PC-3 (cell line): ENCODE results near the gene TBC1D9. TPM values are rescaled to one million over a fixed set of nuclear protein-coding genes. Genes with fewer than 3 reads are reported as not detected.

Source experiments
- ATAC-seq: fragments of 200-7000 bp; cut with Tn5 transposase; 2 replicates; pipeline ENCODE4 v1.9.1; 2020; ENCODE audit warnings: mild to moderate bottlenecking, moderate library complexity
- BruUV-seq: library from RNA; stranded (reverse); fragments of 400-500 nt; replicated peaks from 2 replicates; lab custom pipeline; 2021; lab: Mats Ljungman, UMichigan
- CTCF ChIA-PET: fragments of 300-600 bp; sonication (Branson Sonifier 250); formaldehyde crosslinking; loops from one replicate; lab custom pipeline; 2022; ENCODE audit warnings: antibody characterized with exemption; lab: Charles Lee
- POLR2A ChIA-PET: fragments of 300-600 bp; sonication (Branson Sonifier 250); formaldehyde crosslinking; loops from one replicate; lab custom pipeline; 2022; ENCODE audit warnings: antibody characterized with exemption; ENCODE audit not compliant: unreplicated experiment; lab: Charles Lee
- DNase-seq: peaks from one replicate; pipeline ENCODE4 v3.0.0-alpha.2; 2015
- H2AFZ ChIP-seq: fragments of 300-600 bp; sonication (generic); 2 replicates; pipeline ENCODE4 v1.6.0; 2016; ENCODE audit warnings: antibody characterized with exemption, low read length
- H3F3A ChIP-seq: fragments of 300-600 bp; sonication (generic); one replicate; pipeline ENCODE4 v1.6.0; 2017; ENCODE audit warnings: antibody characterized with exemption, low read length, control low read depth, mild to moderate bottlenecking; ENCODE audit not compliant: unreplicated experiment
- H3K27ac ChIP-seq: fragments of 300-600 bp; sonication (generic); 2 replicates; pipeline ENCODE4 v1.5.1; 2016; ENCODE audit warnings: mild to moderate bottlenecking, low read length
- H3K27me3 ChIP-seq: fragments of 300-600 bp; sonication (generic); 2 replicates; pipeline ENCODE4 v1.6.1; 2016; ENCODE audit warnings: low read length, mixed read lengths
- H3K36me3 ChIP-seq: fragments of 300-600 bp; sonication (generic); 2 replicates; pipeline ENCODE4 v1.6.1; 2016; ENCODE audit warnings: low read depth, mixed run types, low read length, mixed read lengths
- H3K4me1 ChIP-seq: fragments of 300-600 bp; sonication (generic); 2 replicates; pipeline ENCODE4 v1.5.1; 2016; ENCODE audit warnings: low read length; ENCODE audit not compliant: insufficient read depth
- H3K4me2 ChIP-seq: fragments of 300-600 bp; sonication (generic); 2 replicates; pipeline ENCODE4 v1.6.0; 2016; ENCODE audit warnings: low read length
- H3K4me3 ChIP-seq: fragments of 300-600 bp; sonication (generic); 2 replicates; pipeline ENCODE4 v1.5.1; 2016; ENCODE audit warnings: mild to moderate bottlenecking, low read length, mixed read lengths
- H3K79me2 ChIP-seq: fragments of 300-600 bp; sonication (generic); 2 replicates; pipeline ENCODE4 v1.6.1; 2017; ENCODE audit warnings: low read length, mixed read lengths
- H3K9ac ChIP-seq: fragments of 300-600 bp; sonication (generic); 2 replicates; pipeline ENCODE4 v1.6.0; 2016; ENCODE audit warnings: mild to moderate bottlenecking, low read length
- H3K9me2 ChIP-seq: fragments of 300-600 bp; sonication (generic); replicated peaks from 2 replicates; pipeline ENCODE4 v1.6.1; 2016; ENCODE audit warnings: mixed run types, low read length, mixed read lengths
- H3K9me3 ChIP-seq: fragments of 300-600 bp; sonication (generic); 2 replicates; pipeline ENCODE4 v1.6.1; 2016; ENCODE audit warnings: low read length, mixed read lengths
- H4K20me1 ChIP-seq: fragments of 300-600 bp; sonication (generic); 2 replicates; pipeline ENCODE4 v1.6.1; 2016; ENCODE audit warnings: low read length, mixed read lengths
- CTCF ChIP-seq: fragments of 300-600 bp; sonication (generic); conservative IDR thresholded peaks from 2 replicates; pipeline ENCODE4 v1.5.1; 2017; ENCODE audit warnings: antibody characterized with exemption, low read depth, mild to moderate bottlenecking, low read length
- EZH2 ChIP-seq: fragments of 300-600 bp; sonication (generic); IDR thresholded peaks from one replicate; pipeline ENCODE4 v1.6.1; 2017; ENCODE audit warnings: antibody characterized with exemption, mild to moderate bottlenecking, low read length; ENCODE audit not compliant: unreplicated experiment
- EZH2phosphoT487 ChIP-seq: fragments of 300-600 bp; sonication (generic); IDR thresholded peaks from 2 replicates; pipeline ENCODE4 v1.6.1; 2018; ENCODE audit warnings: mild to moderate bottlenecking, antibody characterized with exemption, low read length, borderline replicate concordance
- intact Hi-C: fragments of 100-400 bp; cut with micrococcal nuclease; formaldehyde crosslinking; loops from 2 replicates; pipeline ENCODE4 v1.9.0; 2023
- total RNA-seq: library from RNA; depleted of rRNA; stranded (reverse); fragments of >200 nt; gene quantifications from 2 replicates; pipeline ENCODE4 v1.2.3, GENCODE V29; 2014

The TBC1D9 gene
- total RNA-seq, 1 experiment from 2014 or later, result 11.2 TPM

DNA sequence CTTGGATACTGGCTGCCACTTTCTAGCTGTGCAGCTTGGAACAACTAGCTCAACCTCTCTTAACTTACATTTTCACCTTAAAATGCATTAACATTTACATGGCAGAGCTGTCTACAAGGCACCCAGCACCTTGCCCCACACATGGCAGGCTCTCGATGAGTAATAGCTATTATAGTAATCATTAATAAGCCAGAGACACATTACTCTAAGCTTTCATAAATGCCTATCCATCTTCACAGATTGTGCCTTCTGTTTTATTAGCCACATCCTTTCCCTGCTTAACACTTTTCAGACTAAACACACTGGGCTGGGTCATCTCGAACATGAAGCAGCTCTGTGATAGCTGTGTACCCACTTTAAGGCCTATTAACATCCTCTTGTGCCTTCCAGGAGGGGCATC is 103.6 kb downstream of the TBC1D9 start:
- TF ChIP-seq CTCF (no peak), EZH2 (no peak), EZH2phosphoT487 (no peak)
- Histone ChIP-seq H3K4me3 (no peak overlapping the region), H4K20me1 (no peaks in the 10 kb centered on the region), H3K9me3 (no peaks in the 10 kb centered on the region), H3K4me2 (no peak overlapping the region), H3K4me1 (no peaks in the 10 kb centered on the region), H3K27me3 (no peaks in the 10 kb centered on the region), H3F3A (no peaks in the 10 kb centered on the region), H3K27ac (no peak overlapping the region), H3K36me3 (no peaks in the 10 kb centered on the region), H2AFZ (no peak overlapping the region), H3K9ac (no peak overlapping the region), H3K9me2 (no peaks in the 10 kb centered on the region), H3K79me2 (no peaks in the 10 kb centered on the region)
- no peak for DNase-seq
- POLR2A ChIA-PET, result no interaction called here
- CTCF ChIA-PET, result interaction anchor here (0.6 kb wide), 1 partner anchor 200 kb away, joined by 3 read pairs; no protein-coding TSS in a partner anchor
- no TSS peak for BruUV-seq
- no peak for ATAC-seq
- intact Hi-C loops, result no loop called here

DNA sequence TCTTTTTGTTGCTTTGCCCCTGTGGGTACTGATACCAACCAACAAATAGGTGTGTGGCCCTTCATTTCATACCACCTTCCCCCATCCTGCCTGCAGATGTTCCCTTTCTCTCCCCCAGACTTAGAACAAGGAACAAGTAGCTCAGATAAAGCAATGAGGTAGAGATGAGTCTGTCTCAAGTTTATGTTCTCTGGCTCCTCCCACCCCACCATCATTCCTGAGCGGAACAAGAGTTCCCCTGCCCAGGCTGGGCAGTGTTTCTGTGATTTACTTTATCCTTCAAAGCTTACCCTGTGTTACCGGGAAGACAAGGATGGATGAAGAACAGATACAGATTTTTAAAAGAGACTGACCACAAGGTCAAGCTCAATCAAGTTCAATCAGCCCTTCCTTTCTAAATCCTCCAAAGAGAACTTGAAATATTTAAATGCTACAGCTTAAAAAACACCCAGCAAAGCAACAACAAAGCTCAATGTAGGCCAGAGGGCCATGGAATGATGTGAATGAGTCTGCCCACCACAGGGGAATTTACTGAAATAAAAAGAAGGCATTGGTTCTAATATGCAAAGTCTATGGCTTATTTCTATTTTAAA is 107.4 kb downstream of the TBC1D9 start:
- no peaks in the 10 kb centered on the region for H3K27me3 ChIP-seq
- no peaks in the 10 kb centered on the region for H4K20me1 ChIP-seq
- no TSS peak for BruUV-seq
- no peak overlapping the region for H3K9ac ChIP-seq
- H3K4me1 ChIP-seq, result no peaks in the 10 kb centered on the region
- DNase-seq, result no peak
- H3K27ac ChIP-seq, result no peak overlapping the region
- ChIA-PET CTCF (interaction anchor here (0.6 kb wide), 1 partner anchor 107 kb away, joined by 5 read pairs; the partner anchor contains the start of gene TBC1D9), POLR2A (no interaction called here)
- no peak for ATAC-seq
- no peak overlapping the region for H3K4me3 ChIP-seq
- H3K9me3 ChIP-seq, result no peaks in the 10 kb centered on the region
- H3K36me3 ChIP-seq, result no peaks in the 10 kb centered on the region
- intact Hi-C loops, result no loop called here
- H2AFZ ChIP-seq, result no peak overlapping the region
- H3K4me2 ChIP-seq, result no peak overlapping the region
- TF ChIP-seq EZH2, result no peak
- TF ChIP-seq CTCF, result no peak
- no peak for TF ChIP-seq EZH2phosphoT487
- no peaks in the 10 kb centered on the region for H3F3A ChIP-seq
- H3K9me2 ChIP-seq, result no peaks in the 10 kb centered on the region
- no peaks in the 10 kb centered on the region for H3K79me2 ChIP-seq

- DNase-seq, result no peak
- TF ChIP-seq EZH2, result no peak
- no peak for TF ChIP-seq CTCF
- TF ChIP-seq EZH2phosphoT487, result no peak
- H2AFZ ChIP-seq, result no peak overlapping the region
- no peaks in the 10 kb centered on the region for H3K9me3 ChIP-seq
- no peak overlapping the region for H3K4me2 ChIP-seq
- no peaks in the 10 kb centered on the region for H3K36me3 ChIP-seq
- intact Hi-C loops, result no loop called here
- H3K27me3 ChIP-seq, result no peaks in the 10 kb centered on the region
- H3K4me1 ChIP-seq, result no peaks in the 10 kb centered on the region
- H3K27ac ChIP-seq, result no peak overlapping the region
- ChIA-PET POLR2A (no interaction called here), CTCF (no interaction called here)
- ATAC-seq, result no peak
- no TSS peak for BruUV-seq
- no peaks in the 10 kb centered on the region for H3K9me2 ChIP-seq
- no peak overlapping the region for H3K9ac ChIP-seq
- no peak overlapping the region for H3K4me3 ChIP-seq
- H3F3A ChIP-seq, result no peaks in the 10 kb centered on the region
- no peaks in the 10 kb centered on the region for H3K79me2 ChIP-seq
- no peaks in the 10 kb centered on the region for H4K20me1 ChIP-seq
These were observed 110.4 kb downstream of the TBC1D9 start for GRCh38 chr4:140645614-140646412.
